ENCODE results near the gene ANKRD9.
"Not testable (repeated sequence)": the region's sequence is repeated elsewhere in the genome, so short reads cannot be mapped to it uniquely, and the experiment has no call there.

ANKRD9 gene

DNA sequence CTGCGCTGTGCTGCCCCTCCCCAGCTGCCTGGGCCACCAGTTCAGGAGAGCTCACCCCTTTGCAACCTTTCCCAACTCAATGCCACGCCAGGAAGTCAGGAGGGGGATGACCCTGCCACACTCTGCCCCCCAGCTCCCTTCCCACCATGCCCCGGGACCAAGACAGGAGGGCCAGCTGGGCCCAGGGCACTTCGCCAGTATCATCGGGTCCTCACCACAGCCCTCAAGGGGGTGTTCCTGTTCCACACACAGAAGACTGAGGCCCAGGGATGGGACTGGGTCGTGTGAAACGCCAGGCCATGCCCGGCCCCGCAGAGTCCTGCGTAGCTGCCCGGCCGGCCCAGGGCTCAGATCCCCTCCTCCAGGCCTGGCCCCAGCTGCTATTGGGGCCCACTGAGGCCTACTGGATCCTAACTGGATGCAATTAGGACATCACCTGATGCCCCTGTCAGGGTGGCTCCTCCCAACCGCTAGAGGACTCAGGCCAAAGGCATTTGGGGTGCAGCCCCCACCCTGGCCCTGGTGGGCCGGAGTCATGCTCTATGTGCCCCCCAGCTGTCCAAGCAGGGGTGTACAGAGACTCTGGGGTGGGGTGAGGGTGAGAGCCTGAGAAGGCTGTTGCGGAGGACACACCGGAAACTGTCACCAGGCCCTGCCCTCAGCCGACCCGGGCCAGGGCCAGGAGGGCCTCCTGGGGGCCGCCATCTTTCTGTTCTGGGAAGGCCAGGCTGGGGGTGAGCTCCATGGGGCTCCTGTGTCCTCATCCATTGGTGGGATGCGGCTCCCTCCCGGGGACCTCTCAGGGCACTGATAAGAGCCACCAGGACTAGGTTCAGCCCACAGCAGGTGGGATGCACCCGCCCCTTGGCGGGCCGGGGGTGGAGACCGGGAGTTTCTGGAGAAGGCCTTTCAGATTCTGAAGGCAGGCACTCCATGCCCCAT, 29.3 kb upstream of the ANKRD9 start:
- DNase-seq = no peak

- no peak for DNase-seq
Measured at GRCh38 chr14:102537981-102538601, 28.5 kb upstream of the ANKRD9 start.

- DNase-seq = peak; percentile 27
Measured at GRCh38 chr14:102532204-102532658, 22.7 kb upstream of the ANKRD9 start.

DNA sequence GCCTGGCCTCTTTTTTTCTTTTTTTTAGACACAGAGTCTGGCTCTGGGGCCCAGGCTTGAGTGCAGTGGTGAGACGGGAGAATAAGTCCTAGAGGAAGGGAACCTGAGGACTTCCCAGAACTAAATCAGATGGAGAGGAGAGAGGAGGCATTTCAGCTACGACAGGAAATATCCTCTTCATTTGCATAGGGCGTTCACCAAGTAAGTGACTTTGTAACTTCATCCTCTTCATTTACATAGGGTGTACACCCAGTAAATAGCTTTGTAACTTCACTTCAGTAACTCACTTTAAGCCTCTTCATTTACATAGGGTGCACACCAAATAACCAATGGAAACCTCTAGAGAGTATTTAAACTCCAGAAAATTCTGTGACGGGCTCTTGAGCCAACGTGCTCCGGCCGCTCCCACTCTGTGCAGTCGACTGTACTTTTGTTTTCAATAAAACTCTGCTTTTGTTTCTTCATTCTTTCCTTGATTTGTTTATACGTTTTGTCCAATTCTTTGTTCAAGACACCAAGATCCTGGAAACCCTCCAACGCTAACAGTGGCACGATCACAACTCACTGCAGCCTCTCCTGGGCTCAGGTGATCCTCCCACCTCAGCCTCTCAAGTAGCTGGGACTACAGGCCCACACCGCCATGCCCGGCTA, 21.4 kb upstream of the ANKRD9 start:
- DNase-seq = peak; percentile 86

- DNase-seq = peak; percentile 77
Measured at GRCh38 chr14:102528431-102529170, 19.0 kb upstream of the ANKRD9 start.

DNA sequence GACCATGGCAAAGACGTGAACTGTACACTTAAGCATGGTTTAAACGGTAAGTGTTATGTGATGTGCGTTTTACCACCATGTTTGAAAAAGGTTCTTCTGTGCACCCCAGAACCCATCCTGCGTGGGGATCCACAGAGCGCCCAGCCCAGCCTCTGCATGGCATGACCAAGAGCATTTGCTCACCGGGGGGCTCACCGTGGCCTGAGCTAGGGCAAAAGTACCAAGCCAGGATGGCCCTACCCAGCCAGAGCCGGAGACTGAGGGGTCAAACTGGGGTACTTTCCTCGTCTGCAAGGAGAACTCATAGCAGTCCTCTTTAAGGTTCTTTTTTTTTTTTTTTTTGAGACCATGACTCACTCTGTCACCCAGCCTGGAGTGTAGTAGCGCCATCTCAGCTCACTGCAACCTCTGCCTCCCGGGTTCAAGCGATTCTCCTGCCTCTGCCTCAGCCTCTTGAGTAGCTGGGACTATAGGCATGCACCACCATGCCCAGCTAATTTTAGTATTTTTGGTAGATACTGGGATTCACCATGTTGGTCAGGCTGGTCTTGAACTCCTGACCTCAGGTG, 16.4 kb upstream of the ANKRD9 start:
- peak; percentile 31 for DNase-seq

GRCh38 chr14:102525219-102525928, 15.8 kb upstream of the ANKRD9 start:
- peak; percentile 54 for DNase-seq

DNA sequence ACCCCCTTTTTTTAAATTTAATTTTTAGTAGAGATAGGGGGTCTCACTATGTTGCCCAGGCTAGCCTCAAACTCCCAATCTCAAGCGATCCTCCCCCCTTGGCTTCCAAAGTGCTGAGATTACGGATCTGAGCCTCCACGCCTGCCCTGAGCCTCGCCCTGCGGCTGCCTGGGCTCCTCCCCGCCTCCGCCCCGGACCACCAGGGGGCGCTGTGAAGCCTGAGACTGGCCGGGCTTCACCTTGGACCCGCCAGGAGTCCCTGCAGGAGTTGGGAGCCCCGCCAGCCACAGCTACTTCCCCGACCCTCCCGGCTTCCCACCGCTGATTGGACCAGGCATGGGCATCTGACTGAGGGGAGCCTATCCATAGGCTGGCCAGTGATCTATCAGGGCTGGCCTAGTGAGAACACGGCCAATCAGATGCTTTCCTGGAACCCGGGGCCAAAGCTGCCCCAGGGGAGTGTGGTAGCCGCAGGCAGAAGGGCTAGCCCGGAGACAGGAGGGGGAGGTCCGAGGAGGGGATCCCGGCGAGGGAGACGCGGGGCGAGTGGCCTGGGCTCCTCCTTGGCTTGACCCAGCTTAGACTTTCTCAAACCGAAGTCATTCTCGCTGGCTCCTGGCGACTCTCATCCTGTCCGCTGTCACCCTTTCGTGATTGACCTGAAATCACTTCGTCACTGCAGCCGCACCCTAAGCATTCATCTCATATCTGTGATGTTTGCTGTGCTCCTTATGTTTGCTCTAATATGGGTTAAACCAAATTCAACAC, 15.1 kb upstream of the ANKRD9 start:
- DNase-seq = peak; percentile 98

- DNase-seq = no peak
Measured at GRCh38 chr14:102523569-102524450, 14.2 kb upstream of the ANKRD9 start.

DNA sequence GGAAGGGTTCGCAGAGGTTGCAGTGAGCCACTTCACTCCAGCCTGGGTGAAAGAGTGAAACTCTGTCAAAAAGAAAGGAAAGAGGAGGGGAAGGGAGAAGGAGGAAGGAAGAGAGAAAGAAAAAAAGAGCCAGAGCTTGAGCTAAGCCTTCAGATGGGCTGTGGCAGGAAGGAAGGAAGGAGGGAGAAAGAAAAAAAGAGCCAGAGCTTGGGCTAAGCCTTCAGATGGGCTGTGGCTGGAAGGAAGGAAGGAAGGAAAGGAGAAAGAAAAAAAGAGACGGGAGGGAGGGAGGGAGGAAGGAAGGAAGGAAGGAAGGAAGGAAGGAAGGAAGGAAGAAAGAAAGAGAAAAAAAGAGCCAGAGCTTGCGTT, 13.6 kb upstream of the ANKRD9 start:
- DNase-seq = no peak

- not testable (repeated sequence) for DNase-seq
Measured at GRCh38 chr14:102519709-102520108, 10.1 kb upstream of the ANKRD9 start.

DNA sequence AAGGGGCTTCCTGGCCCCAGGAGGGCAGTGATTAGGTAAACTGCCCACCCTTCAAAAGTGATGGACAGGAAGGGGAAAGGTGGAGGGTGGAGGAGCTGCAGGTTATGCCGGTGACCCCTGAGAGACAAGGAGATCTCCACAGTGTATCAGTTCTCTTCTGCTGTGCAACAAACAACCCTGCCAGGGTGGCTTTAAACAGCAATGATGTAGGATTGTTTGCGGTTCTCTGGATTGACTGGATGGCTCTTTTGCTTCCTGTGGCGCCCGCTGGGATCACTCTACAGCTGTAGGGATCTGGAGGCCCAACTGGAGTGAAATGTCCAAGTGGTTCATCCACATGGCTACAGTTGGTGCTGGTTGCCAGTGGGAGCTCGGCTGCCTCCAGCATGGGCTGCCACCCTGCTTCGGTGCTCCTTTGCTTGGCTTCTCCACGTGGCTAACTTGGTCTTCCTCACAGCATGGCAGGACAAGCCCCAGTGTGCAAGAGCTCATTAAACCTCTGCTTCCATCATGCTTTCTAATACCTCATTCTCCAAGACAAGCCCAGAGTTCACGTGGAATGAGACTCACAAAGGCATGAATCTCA, 8.6 kb upstream of the ANKRD9 start:
- DNase-seq = no peak

- no peak for DNase-seq
Measured at GRCh38 chr14:102517392-102518062, 8.0 kb upstream of the ANKRD9 start.

GRCh38 chr14:102516531-102517391, 7.2 kb upstream of the ANKRD9 start:
- peak; percentile 28 for DNase-seq

GRCh38 chr14:102514987-102515733, 5.6 kb upstream of the ANKRD9 start:
- DNase-seq = no peak

DNA sequence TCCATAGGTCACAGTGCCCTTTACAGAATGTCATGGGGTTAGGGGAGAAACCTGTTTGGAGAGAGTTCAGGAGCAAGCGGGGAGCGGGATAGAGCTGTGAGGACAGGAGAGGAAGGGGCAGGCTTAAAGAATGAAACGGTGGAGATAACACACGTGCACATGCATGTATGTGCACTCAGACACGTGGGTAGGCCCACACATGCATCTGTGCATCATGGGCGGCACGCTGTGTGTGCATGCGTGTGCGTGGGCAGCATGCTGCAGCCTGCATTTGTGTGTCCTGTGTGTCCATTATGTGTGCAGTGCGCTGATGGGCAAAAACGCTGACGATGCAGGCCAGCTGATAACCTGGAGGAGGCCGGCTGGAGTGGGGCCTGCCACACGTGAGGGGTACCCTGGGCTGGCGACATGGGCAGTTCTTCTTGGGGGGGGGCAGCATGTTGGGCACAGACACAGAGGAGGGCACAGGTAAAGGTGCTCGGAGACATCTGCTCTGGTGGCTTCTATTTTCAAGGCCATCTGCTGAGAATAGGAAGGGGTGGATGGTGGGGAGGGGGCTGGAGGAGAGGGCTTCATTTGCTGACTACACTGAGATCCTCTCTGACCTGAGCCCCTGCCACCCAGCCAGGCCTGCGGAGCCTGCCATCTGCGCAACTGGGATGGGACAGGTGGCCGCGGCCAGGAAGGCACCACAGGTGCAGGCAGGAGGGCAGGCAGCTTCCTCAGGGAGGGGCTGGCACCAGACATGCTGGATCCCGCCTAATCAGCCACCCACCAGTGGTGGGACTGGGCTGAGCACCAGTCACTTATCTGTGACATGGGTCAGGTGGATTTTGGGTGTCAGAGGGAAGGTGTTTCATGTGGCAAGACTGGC, 4.6 kb upstream of the ANKRD9 start:
- DNase-seq = no peak
